ENCODE measurements around the gene POTEB.
"Not testable (repeated sequence)": the region's sequence is repeated elsewhere in the genome, so short reads cannot be mapped to it uniquely, and the experiment has no call there.

Gene POTEB

DNA sequence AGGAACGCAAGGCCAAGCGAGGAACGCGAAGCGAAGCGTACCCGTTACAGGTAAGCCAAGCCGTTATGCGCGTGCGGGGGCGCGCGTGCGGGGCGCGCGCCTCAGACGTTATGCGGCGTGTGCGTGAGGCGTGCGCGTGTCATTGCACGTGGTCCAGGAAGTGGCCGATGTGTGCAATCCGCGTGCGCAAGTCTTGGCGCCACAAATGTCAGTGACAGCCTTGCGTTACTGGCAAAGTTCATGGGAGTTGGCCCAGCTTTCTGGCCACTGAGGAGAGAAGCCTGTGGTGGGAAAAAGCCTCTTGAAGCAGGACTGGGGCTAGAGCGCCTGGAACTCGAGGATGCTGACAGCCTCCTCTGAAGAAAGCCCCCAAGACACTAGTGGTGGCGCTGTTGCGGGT is at the start of gene POTEB:
Gene POTEB (minus strand): TSS at position 101 of the 400 bp plus-strand sequence. CDS start 489 bp downstream, outside the sequence.
- DNase-seq = not testable (repeated sequence)

DNA sequence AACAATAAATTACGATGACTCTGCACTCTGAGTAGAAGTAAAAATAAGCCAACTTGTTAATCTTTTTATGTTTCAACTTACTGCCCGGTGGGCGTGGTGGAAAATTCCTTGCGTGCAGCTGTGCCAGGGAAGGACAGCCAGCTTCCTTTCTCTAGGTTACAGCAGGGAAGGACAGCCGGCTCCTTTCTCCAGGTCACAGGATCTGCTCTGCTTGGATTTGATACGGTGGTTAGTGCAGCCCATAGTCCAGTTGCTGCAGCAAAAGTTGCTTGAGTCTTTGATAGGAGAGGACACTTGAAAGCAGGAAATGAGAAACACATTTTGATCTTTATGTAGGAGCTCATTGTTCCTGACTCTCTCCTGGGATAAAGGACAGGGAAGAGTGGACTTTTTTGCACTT is 13.4 kb upstream of the POTEB start:
- not testable (repeated sequence) for DNase-seq

DNA sequence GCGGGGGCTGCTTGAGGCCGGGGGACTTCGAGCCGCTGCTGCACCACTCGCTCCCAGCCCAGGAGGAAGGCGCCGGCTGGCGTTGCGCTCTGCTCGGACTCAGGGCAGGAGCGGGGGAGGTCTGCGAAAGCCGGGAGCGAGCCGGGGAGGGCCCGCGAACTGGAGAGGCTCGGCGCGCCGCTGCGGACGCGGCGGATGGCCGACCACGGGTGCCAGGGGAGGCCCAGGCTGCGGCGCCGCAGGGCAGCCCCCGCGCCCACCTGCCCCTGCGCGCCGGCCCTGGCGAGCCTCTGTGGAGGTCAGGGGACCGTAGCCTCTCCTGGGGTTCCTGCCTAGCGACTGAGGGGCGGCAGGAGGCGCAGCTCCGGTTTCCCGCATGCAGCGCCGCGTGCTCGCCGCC is 12.0 kb upstream of the POTEB start:
- not testable (repeated sequence) for DNase-seq

DNA sequence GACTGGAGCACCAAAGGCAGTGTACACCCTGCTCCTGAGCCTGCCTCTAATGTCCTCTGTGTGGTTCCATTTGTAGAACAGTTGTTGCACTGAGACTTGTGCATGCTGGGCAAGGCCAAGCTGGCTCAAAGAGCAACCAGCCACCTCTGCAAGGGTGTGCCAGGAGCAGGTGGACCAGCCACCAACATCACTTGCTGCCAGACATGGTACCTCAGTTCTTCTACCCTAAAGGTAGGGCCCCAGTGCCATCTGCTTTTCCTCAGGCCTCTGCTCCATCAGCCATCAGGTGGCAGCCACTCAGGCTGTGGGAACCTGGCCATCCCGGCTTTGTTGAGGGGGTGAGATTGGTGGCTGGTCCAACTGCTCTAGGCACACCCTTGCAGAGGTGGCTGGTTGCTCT is 38.7 kb downstream of the POTEB start:
- not testable (repeated sequence) for DNase-seq
